Spleen (tissue), 7 donors: ENCODE results near the gene SLC25A26.

Source experiments
- POLR2A ChIP-seq, 3 donors: fragments of 450-650 bp; IDR thresholded peaks; one replicate each; pipeline ENCODE4 v1.5.1; 2017; ENCODE audit warnings: antibody characterized with exemption in 3 of 3, mild to moderate bottlenecking in 1 of 3
- TF ChIP-seq, protein P1 (sequence below), 11 experiments: fragments of 200-600 bp in 7 of 11; fragments of 450-650 bp in 4 of 11; sonication (generic) in 4 of 11; IDR thresholded peaks in 8 of 11; conservative IDR thresholded peaks in 3 of 11; 1 replicate in 7 of 11; 2 replicates in 4 of 11; pipeline versions ENCODE4 v1.4.0 to v1.8.0; 2016 to 2021; ENCODE audit warnings: antibody characterized with exemption in 11 of 11, inconsistent platforms in 4 of 11, mild to moderate bottlenecking in 1 of 11
- donor health status: DM: no; HTN: no; CAD: no; lungs with moderate emphysema.
- donor health status: DM: no; HTN: no; CAD: no.
- donor health status: DM: no; HTN: no; CAD: no.

DNA sequence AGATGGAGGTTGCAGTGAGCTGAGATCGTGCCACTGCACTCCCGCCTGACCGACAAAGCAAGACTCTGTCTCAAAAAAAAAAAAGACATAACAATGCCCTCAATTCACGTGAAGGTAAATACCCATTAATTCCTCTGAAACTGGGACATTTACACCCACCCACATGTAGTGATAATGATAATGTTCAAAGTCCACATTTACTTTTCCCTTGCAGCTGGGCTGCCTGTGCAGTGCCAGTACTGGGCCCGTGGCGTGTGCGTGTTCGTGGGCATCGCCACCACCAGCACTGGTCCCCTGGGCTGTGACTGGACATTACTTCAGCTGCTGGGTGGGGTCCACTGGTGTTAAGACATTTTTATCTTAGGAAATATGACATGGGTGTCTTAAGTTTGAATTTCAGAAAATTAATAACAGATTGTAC lies 123.6 kb downstream of the SLC25A26 start:
- TF ChIP-seq, protein P1, sequence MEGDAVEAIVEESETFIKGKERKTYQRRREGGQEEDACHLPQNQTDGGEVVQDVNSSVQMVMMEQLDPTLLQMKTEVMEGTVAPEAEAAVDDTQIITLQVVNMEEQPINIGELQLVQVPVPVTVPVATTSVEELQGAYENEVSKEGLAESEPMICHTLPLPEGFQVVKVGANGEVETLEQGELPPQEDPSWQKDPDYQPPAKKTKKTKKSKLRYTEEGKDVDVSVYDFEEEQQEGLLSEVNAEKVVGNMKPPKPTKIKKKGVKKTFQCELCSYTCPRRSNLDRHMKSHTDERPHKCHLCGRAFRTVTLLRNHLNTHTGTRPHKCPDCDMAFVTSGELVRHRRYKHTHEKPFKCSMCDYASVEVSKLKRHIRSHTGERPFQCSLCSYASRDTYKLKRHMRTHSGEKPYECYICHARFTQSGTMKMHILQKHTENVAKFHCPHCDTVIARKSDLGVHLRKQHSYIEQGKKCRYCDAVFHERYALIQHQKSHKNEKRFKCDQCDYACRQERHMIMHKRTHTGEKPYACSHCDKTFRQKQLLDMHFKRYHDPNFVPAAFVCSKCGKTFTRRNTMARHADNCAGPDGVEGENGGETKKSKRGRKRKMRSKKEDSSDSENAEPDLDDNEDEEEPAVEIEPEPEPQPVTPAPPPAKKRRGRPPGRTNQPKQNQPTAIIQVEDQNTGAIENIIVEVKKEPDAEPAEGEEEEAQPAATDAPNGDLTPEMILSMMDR (IDR thresholded peaks at IDR 0.05 in 8 of 11, conservative IDR thresholded peaks at IDR 0.05 in 3 of 11) = no peak
- TF ChIP-seq POLR2A (IDR thresholded peaks at IDR 0.05) = no peak
